KOPT-K1 (cell line): ENCODE data around the gene PDILT.
"Not testable (repeated sequence)": the region's sequence is repeated elsewhere in the genome, so short reads cannot be mapped to it uniquely, and the experiment has no call there.

Experiments used
- H3K27ac ChIP-seq: fragments of 200-600 bp; sonication (generic); 2 replicates; pipeline ENCODE4 v1.5.1; 2016; ENCODE audit warnings: antibody characterized with exemption, mild to moderate bottlenecking, low read depth, low read length; ENCODE audit not compliant: poor library complexity, severe bottlenecking
- H3K36me3 ChIP-seq: fragments of 200-600 bp; sonication (generic); 2 replicates; pipeline ENCODE4 v1.5.1; 2017; ENCODE audit warnings: antibody characterized with exemption, mild to moderate bottlenecking, low read length, moderate library complexity; ENCODE audit not compliant: insufficient read depth
- H3K9me3 ChIP-seq: fragments of 200-600 bp; sonication (generic); 2 replicates; pipeline ENCODE4 v1.5.1; 2017; ENCODE audit warnings: antibody characterized with exemption, low read length, mild to moderate bottlenecking; ENCODE audit not compliant: insufficient read depth, poor library complexity, severe bottlenecking

The PDILT gene

DNA sequence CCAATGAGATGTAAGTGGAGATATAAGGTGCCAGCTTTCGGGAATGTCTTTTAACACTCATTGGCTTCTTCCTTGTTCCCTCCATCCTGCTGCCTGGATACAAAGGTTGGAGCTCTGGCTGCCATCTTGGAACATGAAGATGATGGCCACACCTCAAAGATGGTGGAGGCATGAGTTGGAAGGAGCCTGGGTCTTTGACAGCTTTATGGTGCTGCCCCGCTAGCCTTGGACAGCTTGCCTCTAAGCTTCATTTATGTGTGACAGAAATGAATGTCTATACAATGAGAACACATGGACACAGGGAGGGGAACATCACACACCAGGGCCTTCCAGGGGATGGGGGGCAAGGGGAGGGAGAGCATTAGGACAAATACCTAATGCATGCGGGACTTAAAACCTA lies 90.8 kb downstream of the PDILT start:
- Histone ChIP-seq H3K27ac (no peak overlapping the region), H3K9me3 (no peaks in the 10 kb centered on the region), H3K36me3 (no peaks in the 10 kb centered on the region)

GRCh38 chr16:20312536-20313095 lies 91.9 kb downstream of the PDILT start:
- not testable (repeated sequence) for H3K9me3 ChIP-seq, H3K36me3 ChIP-seq, H3K27ac ChIP-seq

- no peaks in the 10 kb centered on the region for H3K9me3 ChIP-seq
- no peaks in the 10 kb centered on the region for H3K36me3 ChIP-seq
- H3K27ac ChIP-seq, result no peak overlapping the region
Observed at GRCh38 chr16:20311548-20311947, 93.0 kb downstream of the PDILT start.

DNA sequence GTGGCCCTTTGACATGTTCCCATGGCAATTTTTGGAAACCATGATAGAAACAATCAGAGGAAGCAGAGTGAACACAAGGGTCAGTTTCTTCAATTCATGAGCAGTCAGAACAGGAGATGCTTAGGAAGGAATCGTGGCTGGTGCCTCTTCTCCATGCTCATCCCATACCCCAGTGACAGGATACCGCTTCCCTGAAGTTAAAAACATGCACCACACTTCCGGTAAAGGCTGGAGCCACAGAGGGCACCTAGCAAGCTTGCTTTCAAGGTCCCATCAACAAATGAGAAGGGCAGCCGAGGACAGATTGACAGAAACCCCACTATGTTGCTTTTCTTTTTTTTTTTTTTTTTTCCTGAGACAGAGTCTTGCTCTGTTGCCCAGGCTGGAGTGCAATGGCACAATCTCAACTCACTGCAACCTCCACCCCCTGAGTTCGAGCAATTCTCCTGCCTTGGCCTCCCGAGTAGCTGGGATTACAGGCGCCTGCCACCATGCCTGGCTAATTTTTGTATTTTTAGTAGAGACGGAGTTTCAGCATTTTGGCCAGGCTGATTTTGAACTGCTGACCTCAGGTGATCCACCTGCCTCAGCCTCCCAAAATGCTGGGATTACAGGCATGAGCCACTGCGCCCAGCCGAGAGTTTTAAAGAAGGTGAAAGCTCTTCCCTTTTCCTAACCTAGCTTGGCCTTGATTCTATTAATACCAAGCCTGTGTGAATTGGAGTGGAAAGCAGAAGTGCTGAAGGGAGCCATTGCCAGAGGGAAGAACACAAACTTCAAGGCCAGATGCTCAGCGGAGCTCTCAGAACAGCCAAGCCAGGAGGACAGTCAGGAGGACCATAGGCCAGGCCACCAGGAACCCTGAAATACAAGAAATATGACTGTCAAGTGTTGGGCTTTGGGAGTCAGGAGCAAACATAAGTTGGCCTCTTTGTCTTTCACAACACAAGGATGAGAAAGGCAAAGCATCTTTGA lies 93.8 kb downstream of the PDILT start:
- Histone ChIP-seq H3K9me3 (no peaks in the 10 kb centered on the region), H3K36me3 (no peaks in the 10 kb centered on the region), H3K27ac (no peak overlapping the region)

DNA sequence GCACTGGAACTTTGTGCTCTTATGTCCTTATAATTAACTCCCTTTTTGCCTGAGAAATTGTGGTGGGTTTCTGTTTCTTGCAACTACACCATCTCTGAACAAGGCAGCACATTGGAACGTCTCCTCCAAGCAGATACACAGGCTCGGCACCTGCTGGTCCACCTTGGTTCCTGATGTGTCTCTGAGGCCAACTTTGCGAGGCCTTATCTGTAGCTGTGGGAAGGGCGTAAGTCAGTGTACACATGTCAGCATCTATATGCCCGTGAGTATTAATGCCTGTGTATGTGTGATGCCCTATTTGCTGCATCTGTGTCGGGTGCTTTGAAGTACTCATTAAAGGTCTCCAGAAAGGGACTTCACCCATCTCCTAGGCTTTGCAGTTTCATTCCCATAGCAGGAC lies 94.8 kb downstream of the PDILT start:
- no peak overlapping the region for H3K27ac ChIP-seq
- no peaks in the 10 kb centered on the region for H3K36me3 ChIP-seq

More for the DNA sequence above, 94.8 kb downstream of the PDILT start:
- H3K9me3 ChIP-seq, result no peaks in the 10 kb centered on the region
